Suprapubic skin (tissue), 4 donors: ENCODE measurements around the gene CELSR1.

ENCODE experiments used
- CTCF ChIP-seq, 2 donors: fragments of 200-600 bp in 1 of 2; fragments of 450-650 bp in 1 of 2; sonication (generic) in 1 of 2; IDR thresholded peaks; one replicate each; pipeline ENCODE4 v1.5.1; 2016 to 2019; ENCODE audit warnings: antibody characterized with exemption in 2 of 2, mild to moderate bottlenecking in 1 of 2, moderate library complexity in 1 of 2
- EP300 ChIP-seq: sonication (generic); formaldehyde crosslinking; IDR thresholded peaks from one replicate; pipeline ENCODE4 v1.6.1; 2017; ENCODE audit warnings: antibody characterized with exemption
- POLR2A ChIP-seq, 2 donors: fragments of 450-650 bp; IDR thresholded peaks; one replicate each; pipeline ENCODE4 v1.6.1; 2017; ENCODE audit warnings: antibody characterized with exemption in 2 of 2, mild to moderate bottlenecking in 2 of 2, moderate library complexity in 2 of 2
- POLR2AphosphoS5 ChIP-seq, 3 donors: sonication (generic); formaldehyde crosslinking; IDR thresholded peaks; one replicate each; pipeline ENCODE4 v1.6.1; 2017; ENCODE audit warnings: antibody characterized with exemption in 3 of 3

DNA sequence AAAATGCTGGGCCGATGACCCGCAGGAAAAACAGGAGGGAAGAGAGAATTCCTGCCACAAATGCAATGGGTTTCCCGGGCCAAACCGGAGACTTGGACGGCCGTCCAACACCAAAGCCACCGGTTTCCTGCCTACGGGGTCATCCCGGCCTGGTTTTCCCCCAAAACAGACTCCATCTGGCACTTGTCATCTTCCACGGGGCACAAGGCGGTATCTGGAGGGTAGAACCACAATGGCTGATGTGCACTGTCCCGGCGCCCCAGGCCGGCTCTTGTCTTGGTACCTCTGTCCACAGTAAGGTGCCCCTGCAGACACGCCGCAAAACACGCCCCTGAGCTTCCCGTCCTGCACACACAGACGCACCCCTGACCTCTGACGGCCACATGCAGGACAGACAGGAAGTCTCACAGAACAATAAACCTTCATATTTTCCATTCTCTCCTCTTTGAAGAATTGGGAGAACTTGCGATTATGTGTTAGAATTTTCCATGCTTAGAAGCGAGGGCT is 20.1 kb downstream of the CELSR1 start:
- no peak for TF ChIP-seq CTCF (IDR thresholded peaks at IDR 0.05)
- TF ChIP-seq POLR2A (IDR thresholded peaks at IDR 0.05) = no peak
- no peak for TF ChIP-seq EP300
- TF ChIP-seq POLR2AphosphoS5 (IDR thresholded peaks at IDR 0.05) = no peak
